GM19035 (cell line): ENCODE data around the gene ELP1.

Experiments
- ATAC-seq: cut with Tn5 transposase; IDR thresholded peaks from one replicate; pipeline ENCODE4 v1.9.1; 2021; ENCODE audit not compliant: unreplicated experiment

Gene ELP1

GRCh38 chr9:108885643-108886348 is 48.1 kb downstream of the ELP1 start:
- ATAC-seq: peak; percentile 97

- ATAC-seq: no peak
Measured at GRCh38 chr9:108884701-108885100, 49.2 kb downstream of the ELP1 start.

- no peak for ATAC-seq
Measured at GRCh38 chr9:108883085-108883484, 50.8 kb downstream of the ELP1 start.

GRCh38 chr9:108882052-108882888 is 51.7 kb downstream of the ELP1 start:
- ATAC-seq: no peak

GRCh38 chr9:108880738-108881316 is 53.1 kb downstream of the ELP1 start:
- no peak for ATAC-seq

- no peak for ATAC-seq
Measured at GRCh38 chr9:108877524-108877923, 56.4 kb downstream of the ELP1 start.

GRCh38 chr9:108876425-108876824 is 57.5 kb downstream of the ELP1 start:
- ATAC-seq: no peak

GRCh38 chr9:108874058-108874788 is 59.7 kb downstream of the ELP1 start:
- ATAC-seq: no peak

GRCh38 chr9:108869092-108869725 is 64.7 kb downstream of the ELP1 start:
- no peak for ATAC-seq

GRCh38 chr9:108867829-108868228 is 66.1 kb downstream of the ELP1 start:
- no peak for ATAC-seq

- no peak for ATAC-seq
Measured at GRCh38 chr9:108867116-108867515, 66.8 kb downstream of the ELP1 start.

GRCh38 chr9:108866001-108866420 is 67.9 kb downstream of the ELP1 start:
- ATAC-seq: no peak

- no peak for ATAC-seq
Measured at GRCh38 chr9:108865037-108865436, 68.9 kb downstream of the ELP1 start.

- no peak for ATAC-seq
Measured at GRCh38 chr9:108864446-108864845, 69.5 kb downstream of the ELP1 start.

GRCh38 chr9:108863891-108864290 is 70.0 kb downstream of the ELP1 start:
- ATAC-seq: no peak

GRCh38 chr9:108861997-108862396 is 71.9 kb downstream of the ELP1 start, which contains the start of gene ACTL7A:
Gene ACTL7A (plus strand): TSS chr9:108862266. CDS start chr9:108862323, 57 bp downstream.
- no peak for ATAC-seq

GRCh38 chr9:108861464-108861863 is 72.5 kb downstream of the ELP1 start:
- no peak for ATAC-seq

GRCh38 chr9:108860764-108861163 is 73.2 kb downstream of the ELP1 start:
- no peak for ATAC-seq

- no peak for ATAC-seq
Measured at GRCh38 chr9:108860354-108860753, 73.6 kb downstream of the ELP1 start.

GRCh38 chr9:108859459-108860114 is 74.3 kb downstream of the ELP1 start:
- ATAC-seq: peak; percentile 77
